ENCODE data around the gene TMEM184A. TPM values are rescaled to one million over a fixed set of nuclear protein-coding genes. Genes with fewer than 3 reads are reported as not detected.

The TMEM184A gene
- total and polyA plus RNA-seq, 2 experiments from 2014 or later: 0.18 to 0.66 TPM

- Histone ChIP-seq H3K9me2 (ENCODE audit: insufficient read depth) (no peaks in the 10 kb centered on the region), H3K79me2 (replicated peaks; ENCODE audit: insufficient read depth) (no peaks in the 10 kb centered on the region), H3K36me3 (ENCODE audit: insufficient read depth) (no peaks in the 10 kb centered on the region), H3K4me1 (ENCODE audit: insufficient read depth) (peaks cover 6% of the 10 kb centered on the region; the same call in 1 of the 2 replicates), H3K27me3 (ENCODE audit: insufficient read depth) (no peaks in the 10 kb centered on the region), H3K4me2 (no peak overlapping the region), H3F3A (replicated peaks; ENCODE audit: low read depth) (no peaks in the 10 kb centered on the region), H3K4me3 (no peak overlapping the region), H3K27ac (ENCODE audit: low read depth) (no peak overlapping the region), H4K20me1 (replicated peaks; ENCODE audit: insufficient read depth) (no peaks in the 10 kb centered on the region), H2AFZ (0 out of 2 replicates have a peak overlapping the region, but pooled peaks have one; percentile 18)
- Mint-ChIP-seq H3K27ac (peak overlapping the region; percentile 65; the same call in 1 of the 2 replicates), H3K36me3 (ENCODE audit: low read depth) (no peaks in the 10 kb centered on the region), H3K9me3 (no peaks in the 10 kb centered on the region), H3K4me1 (peaks cover 6% of the 10 kb centered on the region), H3K4me3 (no peak overlapping the region), H3K27me3 (ENCODE audit: insufficient read depth, low read depth, poor library complexity) (peaks cover 4% of the 10 kb centered on the region)
- peak; percentile 4; the same call in 1 of the 3 replicates for ATAC-seq
- DNase-seq (ENCODE audit: low spot score): no peak
- TF ChIP-seq EZH2 (IDR thresholded peaks at IDR 0.05; ENCODE audit: low read depth, unreplicated experiment): no peak
- TF ChIP-seq JUNB (IDR thresholded peaks at IDR 0.05; ENCODE audit: unreplicated experiment): no peak
- TF ChIP-seq STAT1 (IDR thresholded peaks at IDR 0.05; ENCODE audit: unreplicated experiment): no peak
- TF ChIP-seq NANOG (IDR thresholded peaks at IDR 0.05; ENCODE audit: borderline replicate concordance): no peak
- TF ChIP-seq POLR2AphosphoS5 (IDR thresholded peaks at IDR 0.05; ENCODE audit: low read depth): no peak
- TF ChIP-seq ZNF331 (CRISPR knock-in tag; IDR thresholded peaks at IDR 0.05; ENCODE audit: low read depth): no peak
- no peak for TF ChIP-seq ZNF114 (CRISPR knock-in tag; IDR thresholded peaks at IDR 0.05)
These were observed 5.2 kb downstream of the TMEM184A start for GRCh38 chr7:1550846-1551155.

DNA sequence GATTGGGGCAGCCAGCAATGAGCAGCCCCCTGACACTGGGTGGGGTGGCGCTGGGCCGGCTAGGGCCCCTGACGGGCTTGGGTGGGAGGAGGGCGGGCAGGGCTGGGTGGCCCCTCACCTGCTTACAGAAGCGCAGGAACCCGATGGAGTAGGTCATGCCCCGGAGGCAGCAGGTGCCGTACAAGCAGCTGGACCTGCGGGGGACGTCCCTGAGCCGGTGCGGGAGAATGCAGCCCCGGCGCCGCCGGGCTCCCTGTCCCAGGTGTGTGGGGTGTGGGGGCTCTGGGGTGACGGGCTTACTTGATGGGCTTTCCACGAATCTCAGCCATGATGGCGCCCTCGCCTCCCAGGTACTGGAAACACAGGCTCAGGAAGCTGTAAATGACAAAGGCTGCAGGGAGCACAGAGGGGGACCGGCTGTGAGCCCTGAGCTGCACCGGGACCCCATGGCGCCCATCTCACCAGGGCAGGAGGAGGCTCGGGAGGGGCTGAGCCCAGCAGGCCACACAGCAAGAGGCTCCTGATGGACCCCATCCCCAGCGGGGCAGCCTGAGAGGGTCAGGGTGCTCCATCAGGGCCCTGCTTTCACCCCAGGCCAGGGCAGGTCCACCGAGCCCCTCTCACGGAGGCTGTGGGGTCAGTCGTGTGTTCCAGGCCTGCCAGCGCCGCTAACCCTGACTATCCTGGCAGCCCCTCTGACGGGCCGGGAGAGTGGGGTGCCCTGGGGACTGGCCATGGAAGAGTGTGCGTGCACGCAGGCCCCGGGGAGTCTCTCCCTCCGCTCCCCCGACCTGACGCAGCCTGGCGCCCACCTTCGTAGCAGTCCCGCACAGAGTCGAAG, 5.8 kb downstream of the TMEM184A start:
- TF ChIP-seq, protein P1, sequence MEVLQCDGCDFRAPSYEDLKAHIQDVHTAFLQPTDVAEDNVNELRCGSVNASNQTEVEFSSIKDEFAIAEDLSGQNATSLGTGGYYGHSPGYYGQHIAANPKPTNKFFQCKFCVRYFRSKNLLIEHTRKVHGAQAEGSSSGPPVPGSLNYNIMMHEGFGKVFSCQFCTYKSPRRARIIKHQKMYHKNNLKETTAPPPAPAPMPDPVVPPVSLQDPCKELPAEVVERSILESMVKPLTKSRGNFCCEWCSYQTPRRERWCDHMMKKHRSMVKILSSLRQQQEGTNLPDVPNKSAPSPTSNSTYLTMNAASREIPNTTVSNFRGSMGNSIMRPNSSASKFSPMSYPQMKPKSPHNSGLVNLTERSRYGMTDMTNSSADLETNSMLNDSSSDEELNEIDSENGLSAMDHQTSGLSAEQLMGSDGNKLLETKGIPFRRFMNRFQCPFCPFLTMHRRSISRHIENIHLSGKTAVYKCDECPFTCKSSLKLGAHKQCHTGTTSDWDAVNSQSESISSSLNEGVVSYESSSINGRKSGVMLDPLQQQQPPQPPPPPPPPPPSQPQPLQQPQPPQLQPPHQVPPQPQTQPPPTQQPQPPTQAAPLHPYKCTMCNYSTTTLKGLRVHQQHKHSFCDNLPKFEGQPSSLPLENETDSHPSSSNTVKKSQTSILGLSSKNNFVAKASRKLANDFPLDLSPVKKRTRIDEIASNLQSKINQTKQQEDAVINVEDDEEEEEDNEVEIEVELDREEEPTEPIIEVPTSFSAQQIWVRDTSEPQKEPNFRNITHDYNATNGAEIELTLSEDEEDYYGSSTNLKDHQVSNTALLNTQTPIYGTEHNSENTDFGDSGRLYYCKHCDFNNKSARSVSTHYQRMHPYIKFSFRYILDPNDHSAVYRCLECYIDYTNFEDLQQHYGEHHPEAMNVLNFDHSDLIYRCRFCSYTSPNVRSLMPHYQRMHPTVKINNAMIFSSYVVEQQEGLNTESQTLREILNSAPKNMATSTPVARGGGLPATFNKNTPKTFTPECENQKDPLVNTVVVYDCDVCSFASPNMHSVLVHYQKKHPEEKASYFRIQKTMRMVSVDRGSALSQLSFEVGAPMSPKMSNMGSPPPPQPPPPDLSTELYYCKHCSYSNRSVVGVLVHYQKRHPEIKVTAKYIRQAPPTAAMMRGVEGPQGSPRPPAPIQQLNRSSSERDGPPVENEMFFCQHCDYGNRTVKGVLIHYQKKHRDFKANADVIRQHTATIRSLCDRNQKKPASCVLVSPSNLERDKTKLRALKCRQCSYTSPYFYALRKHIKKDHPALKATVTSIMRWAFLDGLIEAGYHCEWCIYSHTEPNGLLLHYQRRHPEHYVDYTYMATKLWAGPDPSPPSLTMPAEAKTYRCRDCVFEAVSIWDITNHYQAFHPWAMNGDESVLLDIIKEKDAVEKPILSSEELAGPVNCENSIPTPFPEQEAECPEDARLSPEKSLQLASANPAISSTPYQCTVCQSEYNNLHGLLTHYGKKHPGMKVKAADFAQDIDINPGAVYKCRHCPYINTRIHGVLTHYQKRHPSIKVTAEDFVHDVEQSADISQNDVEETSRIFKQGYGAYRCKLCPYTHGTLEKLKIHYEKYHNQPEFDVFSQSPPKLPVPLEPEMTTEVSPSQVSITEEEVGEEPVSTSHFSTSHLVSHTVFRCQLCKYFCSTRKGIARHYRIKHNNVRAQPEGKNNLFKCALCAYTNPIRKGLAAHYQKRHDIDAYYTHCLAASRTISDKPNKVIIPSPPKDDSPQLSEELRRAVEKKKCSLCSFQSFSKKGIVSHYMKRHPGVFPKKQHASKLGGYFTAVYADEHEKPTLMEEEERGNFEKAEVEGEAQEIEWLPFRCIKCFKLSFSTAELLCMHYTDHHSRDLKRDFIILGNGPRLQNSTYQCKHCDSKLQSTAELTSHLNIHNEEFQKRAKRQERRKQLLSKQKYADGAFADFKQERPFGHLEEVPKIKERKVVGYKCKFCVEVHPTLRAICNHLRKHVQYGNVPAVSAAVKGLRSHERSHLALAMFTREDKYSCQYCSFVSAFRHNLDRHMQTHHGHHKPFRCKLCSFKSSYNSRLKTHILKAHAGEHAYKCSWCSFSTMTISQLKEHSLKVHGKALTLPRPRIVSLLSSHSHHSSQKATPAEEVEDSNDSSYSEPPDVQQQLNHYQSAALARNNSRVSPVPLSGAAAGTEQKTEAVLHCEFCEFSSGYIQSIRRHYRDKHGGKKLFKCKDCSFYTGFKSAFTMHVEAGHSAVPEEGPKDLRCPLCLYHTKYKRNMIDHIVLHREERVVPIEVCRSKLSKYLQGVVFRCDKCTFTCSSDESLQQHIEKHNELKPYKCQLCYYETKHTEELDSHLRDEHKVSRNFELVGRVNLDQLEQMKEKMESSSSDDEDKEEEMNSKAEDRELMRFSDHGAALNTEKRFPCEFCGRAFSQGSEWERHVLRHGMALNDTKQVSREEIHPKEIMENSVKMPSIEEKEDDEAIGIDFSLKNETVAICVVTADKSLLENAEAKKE (CRISPR knock-in tag; IDR thresholded peaks at IDR 0.05): no peak
- TF ChIP-seq JUNB (IDR thresholded peaks at IDR 0.05; ENCODE audit: unreplicated experiment): no peak
- TF ChIP-seq EZH2 (IDR thresholded peaks at IDR 0.05; ENCODE audit: low read depth, unreplicated experiment): no peak
- TF ChIP-seq ZNF114 (CRISPR knock-in tag; IDR thresholded peaks at IDR 0.05): no peak
- no peak for TF ChIP-seq CREB1 (CRISPR knock-in tag; IDR thresholded peaks at IDR 0.05; ENCODE audit: low read depth)
- Histone ChIP-seq H3K4me2 (no peak overlapping the region), H3K4me1 (ENCODE audit: insufficient read depth) (peaks cover under 1% of the 10 kb centered on the region; the same call in 1 of the 2 replicates), H3K79me2 (replicated peaks; ENCODE audit: insufficient read depth) (no peaks in the 10 kb centered on the region), H3K9me2 (ENCODE audit: insufficient read depth) (no peaks in the 10 kb centered on the region), H4K20me1 (replicated peaks; ENCODE audit: insufficient read depth) (no peaks in the 10 kb centered on the region), H3K4me3 (no peak overlapping the region), H3K36me3 (ENCODE audit: insufficient read depth) (no peaks in the 10 kb centered on the region), H2AFZ (0 out of 2 replicates have a peak overlapping the region, but pooled peaks have one; percentile 18), H3F3A (replicated peaks; ENCODE audit: low read depth) (no peaks in the 10 kb centered on the region), H3K27me3 (ENCODE audit: insufficient read depth) (no peaks in the 10 kb centered on the region), H3K27ac (ENCODE audit: low read depth) (no peak overlapping the region)
- Mint-ChIP-seq H3K4me3 (no peak overlapping the region), H3K36me3 (ENCODE audit: low read depth) (no peaks in the 10 kb centered on the region), H3K27me3 (ENCODE audit: insufficient read depth, low read depth, poor library complexity) (peaks cover 4% of the 10 kb centered on the region), H3K4me1 (peaks cover 3% of the 10 kb centered on the region; the same call in 2 of the 3 replicates), H3K27ac (peak overlapping the region; percentile 65; the same call in 1 of the 2 replicates), H3K9me3 (no peaks in the 10 kb centered on the region)
- ATAC-seq (peak; percentile 10), DNase-seq (ENCODE audit: low spot score) (no peak)
